GM19455 (cell line): ENCODE measurements around the gene GAS7.

Experiments
- ATAC-seq: cut with Tn5 transposase; IDR thresholded peaks from one replicate; pipeline ENCODE4 v1.9.1; 2021; ENCODE audit not compliant: unreplicated experiment

Gene GAS7

DNA sequence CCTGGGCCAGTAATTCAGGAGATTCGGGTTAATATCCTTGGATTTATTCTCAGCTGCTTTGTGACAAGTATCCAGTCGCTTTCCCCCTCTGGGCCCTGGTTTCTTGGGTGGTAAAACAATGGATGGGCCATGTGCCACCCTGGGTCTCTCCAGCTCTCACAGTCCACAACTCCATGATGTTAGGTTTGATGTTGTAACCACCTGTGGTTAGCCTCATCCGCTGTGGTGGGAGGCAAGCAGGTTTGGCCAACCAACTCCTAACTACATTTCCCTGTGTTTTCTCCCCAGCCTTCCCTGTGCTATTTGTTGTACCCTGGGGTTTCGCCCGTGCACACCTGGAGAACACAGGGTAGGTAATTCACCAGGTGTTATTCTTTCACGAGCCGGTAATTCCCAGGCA is 337.6 kb downstream of the GAS7 start:
- ATAC-seq, result no peak
